Kidney (tissue), 14 donors: ENCODE results near the gene PATL2. TPM values are rescaled to one million over a fixed set of nuclear protein-coding genes. Genes with fewer than 3 reads are reported as not detected.

Experiments
- DNase-seq, 5 donors: peaks; one replicate each; pipeline ENCODE4 v3.0.0-alpha.2; 2013 to 2020
- FAIRE-seq: peaks from 2 replicates; lab custom pipeline; 2012; peaks lifted over from hg19 to GRCh38; lab: Jason Lieb, UNC
- H3K27ac ChIP-seq, 2 donors: one replicate each; pipeline ENCODE4 v1.7.0; 2013; ENCODE audit warnings: low read depth in 2 of 2, low read length in 2 of 2, inconsistent platforms in 1 of 2
- H3K27me3 ChIP-seq: one replicate; pipeline ENCODE4 v1.7.1; 2013; ENCODE audit warnings: low read length, inconsistent platforms; ENCODE audit not compliant: control insufficient read depth, insufficient read depth
- H3K36me3 ChIP-seq, 3 donors: one replicate each; pipeline versions ENCODE4 v1.7.0 to v1.7.1; 2013; ENCODE audit warnings: low read length in 3 of 3, control low read depth in 1 of 3, inconsistent platforms in 1 of 3; ENCODE audit not compliant: insufficient read depth in 3 of 3, control insufficient read depth in 2 of 3
- H3K4me1 ChIP-seq, 3 donors: one replicate each; pipeline versions ENCODE4 v1.7.0 to v1.7.1; 2013; ENCODE audit warnings: low read length in 3 of 3, inconsistent platforms in 1 of 3, low read depth in 1 of 3; ENCODE audit not compliant: control insufficient read depth in 2 of 3, insufficient read depth in 2 of 3
- H3K4me3 ChIP-seq, 3 donors: one replicate each; pipeline versions ENCODE4 v1.7.0 to v1.8.1; 2013; ENCODE audit warnings: low read length in 3 of 3, control low read depth in 1 of 3, inconsistent platforms in 1 of 3
- H3K9ac ChIP-seq, 3 donors: one replicate each; pipeline versions ENCODE4 v1.7.0 to v1.7.1; 2013; ENCODE audit warnings: low read length in 3 of 3, control low read depth in 1 of 3, inconsistent platforms in 1 of 3
- H3K9me3 ChIP-seq, 3 donors: one replicate each; pipeline versions ENCODE4 v1.7.0 to v1.7.1; 2013; ENCODE audit warnings: low read length in 3 of 3, control low read depth in 1 of 3, inconsistent platforms in 1 of 3; ENCODE audit not compliant: control insufficient read depth in 2 of 3, insufficient read depth in 1 of 3
- intact Hi-C: fragments of 100-400 bp; cut with DNase I; formaldehyde crosslinking; loops from one replicate; pipeline ENCODE4 v1.11.1; 2022
- polyA plus RNA-seq: library from polyadenylated mRNA; stranded (reverse); fragments of 350-450 nt; fragmentation: Illumina TruSeq; extraction: RNeasy Lipid Tissue Mini Kit (QIAGEN cat#74804); gene quantifications from one replicate; pipeline ENCODE4 v1.2.3, GENCODE V29; 2014; ENCODE audit warnings: low read depth, low replicate concordance; ENCODE audit not compliant: insufficient read depth
- total RNA-seq: library from RNA; stranded (reverse); fragmentation: NEBNext Ultra II Directional; extraction: Animal tissue kit (Norgen Biotek cat#: 25700); gene quantifications from one replicate; pipeline ENCODE4 v1.2.1, GENCODE V29; 2021
- TF ChIP-seq, protein P1 (sequence below): IDR thresholded peaks from 3 replicates; pipeline ENCODE4 v1.5.1; 2012; ENCODE audit warnings: mild to moderate bottlenecking, moderate library complexity, borderline replicate concordance; ENCODE audit not compliant: insufficient read depth; ENCODE audit errors: extremely low read depth
- donor health status: control.
- donor health status: control.
- donor health status: control.
- donor health status: control.
- donor health status: control.
- donor health status: DM: yes; HTN: yes; CAD: no.
- donor health status: Normal renal cell carcinoma (clear cell type).

PATL2 gene
- total and polyA plus RNA-seq, 2 donors from 2014 or later = 0.73 to 2.1 TPM

- peaks cover 3 to 8% (median 8%) of the 10 kb centered on the region in 3 donors for H3K36me3 ChIP-seq
- no peak overlapping the region for H3K27ac ChIP-seq
- no peak overlapping the region for H3K4me3 ChIP-seq
- H3K4me1 ChIP-seq = peaks cover 0 to 7% (median 3%) of the 10 kb centered on the region in 3 donors
- H3K9me3 ChIP-seq = no peaks in the 10 kb centered on the region
- peak; percentile 47 for FAIRE-seq
- TF ChIP-seq, protein P1, sequence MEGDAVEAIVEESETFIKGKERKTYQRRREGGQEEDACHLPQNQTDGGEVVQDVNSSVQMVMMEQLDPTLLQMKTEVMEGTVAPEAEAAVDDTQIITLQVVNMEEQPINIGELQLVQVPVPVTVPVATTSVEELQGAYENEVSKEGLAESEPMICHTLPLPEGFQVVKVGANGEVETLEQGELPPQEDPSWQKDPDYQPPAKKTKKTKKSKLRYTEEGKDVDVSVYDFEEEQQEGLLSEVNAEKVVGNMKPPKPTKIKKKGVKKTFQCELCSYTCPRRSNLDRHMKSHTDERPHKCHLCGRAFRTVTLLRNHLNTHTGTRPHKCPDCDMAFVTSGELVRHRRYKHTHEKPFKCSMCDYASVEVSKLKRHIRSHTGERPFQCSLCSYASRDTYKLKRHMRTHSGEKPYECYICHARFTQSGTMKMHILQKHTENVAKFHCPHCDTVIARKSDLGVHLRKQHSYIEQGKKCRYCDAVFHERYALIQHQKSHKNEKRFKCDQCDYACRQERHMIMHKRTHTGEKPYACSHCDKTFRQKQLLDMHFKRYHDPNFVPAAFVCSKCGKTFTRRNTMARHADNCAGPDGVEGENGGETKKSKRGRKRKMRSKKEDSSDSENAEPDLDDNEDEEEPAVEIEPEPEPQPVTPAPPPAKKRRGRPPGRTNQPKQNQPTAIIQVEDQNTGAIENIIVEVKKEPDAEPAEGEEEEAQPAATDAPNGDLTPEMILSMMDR = no peak
- intact Hi-C loops = loop anchor here (5.0 kb wide), 1 partner anchor 76 kb away; the partner anchor contains the start of gene TRIM69
- H3K27me3 ChIP-seq = no peaks in the 10 kb centered on the region
- H3K9ac ChIP-seq = no peak overlapping the region
- no peak for DNase-seq
Observed at GRCh38 chr15:44661576-44661975, 49.5 kb downstream of the PATL2 start.

DNA sequence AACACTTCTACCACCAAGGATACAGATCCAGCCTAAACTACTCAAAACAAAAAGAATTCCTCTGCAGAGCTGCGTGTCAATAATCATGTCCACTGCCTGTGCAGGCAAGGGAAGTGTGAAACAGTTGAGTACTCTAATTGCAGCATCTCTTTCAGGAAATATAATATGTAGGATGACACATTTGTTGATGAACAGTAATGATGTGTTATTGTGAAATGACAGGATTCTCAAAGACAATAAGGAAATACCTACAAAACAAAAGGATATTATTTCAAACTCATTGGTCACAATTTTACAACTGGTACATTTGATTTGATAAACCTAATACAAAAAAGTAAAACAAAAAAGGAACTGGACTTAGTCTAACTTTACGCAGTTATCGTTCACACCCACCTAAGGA is 52.1 kb downstream of the PATL2 start:
- Histone ChIP-seq H3K4me1 (peaks cover 0 to 6% (median 3%) of the 10 kb centered on the region in 3 donors), H3K27me3 (no peaks in the 10 kb centered on the region), H3K36me3 (peaks cover 3 to 21% (median 8%) of the 10 kb centered on the region in 3 donors), H3K27ac (no peak overlapping the region), H3K9ac (no peak overlapping the region), H3K4me3 (no peak overlapping the region), H3K9me3 (no peaks in the 10 kb centered on the region)
- DNase-seq (no peak), FAIRE-seq (no peak)
- intact Hi-C loops = no loop called here
- TF ChIP-seq, protein P1 = no peak

GRCh38 chr15:44657378-44657777 is 53.7 kb downstream of the PATL2 start:
- H3K36me3 ChIP-seq = peaks cover 8 to 23% (median 8%) of the 10 kb centered on the region in 3 donors
- no peak overlapping the region for H3K4me3 ChIP-seq
- no peak overlapping the region for H3K27ac ChIP-seq
- FAIRE-seq (no peak), DNase-seq (no peak)
- TF ChIP-seq, protein P1 = no peak
- intact Hi-C loops = no loop called here
- peaks cover 0 to 2% (median 0%) of the 10 kb centered on the region in 3 donors for H3K4me1 ChIP-seq
- no peaks in the 10 kb centered on the region for H3K9me3 ChIP-seq
- no peaks in the 10 kb centered on the region for H3K27me3 ChIP-seq
- no peak overlapping the region for H3K9ac ChIP-seq

GRCh38 chr15:44656913-44657312 is 54.2 kb downstream of the PATL2 start:
- Histone ChIP-seq H3K4me1 (no peaks in the 10 kb centered on the region), H3K27me3 (no peaks in the 10 kb centered on the region), H3K9me3 (no peaks in the 10 kb centered on the region), H3K9ac (no peak overlapping the region), H3K27ac (no peak overlapping the region), H3K4me3 (no peak overlapping the region), H3K36me3 (peaks cover 8 to 25% (median 8%) of the 10 kb centered on the region in 3 donors)
- TF ChIP-seq, protein P1 = no peak
- no peak for DNase-seq
- intact Hi-C loops = no loop called here
- FAIRE-seq = no peak
